Endothelial cell of umbilical vein (primary cell): ENCODE measurements around the gene SAPCD2. TPM values are rescaled to one million over a fixed set of nuclear protein-coding genes. Genes with fewer than 3 reads are reported as not detected.

ENCODE experiments used
- BruUV-seq: library from RNA; stranded (reverse); fragments of 400-500 nt; replicated peaks from 2 replicates; lab custom pipeline; 2021; lab: Mats Ljungman, UMichigan
- CTCF ChIA-PET: fragments of 300-600, 350-600 bp; sonication (Branson Sonifier 250); formaldehyde crosslinking; loops from one replicate; lab custom pipeline; 2021; ENCODE audit warnings: antibody characterized with exemption, inconsistent platforms; lab: Charles Lee
- POLR2A ChIA-PET: fragments of 300-600, 350-600 bp; sonication (Branson Sonifier 250); formaldehyde crosslinking; loops from one replicate; lab custom pipeline; 2021; ENCODE audit warnings: antibody characterized with exemption, inconsistent platforms; lab: Charles Lee
- DNase-seq: peaks from one replicate; pipeline ENCODE4 v3.0.0-alpha.2; 2011; ENCODE audit warnings: low read depth, low spot score
- FAIRE-seq: peaks from 2 replicates; lab custom pipeline; 2011; peaks lifted over from hg19 to GRCh38; lab: Jason Lieb, UNC
- H2AFZ ChIP-seq: 2 replicates; pipeline ENCODE4 v1.6.0; 2012; ENCODE audit warnings: low read depth, low read length, control low read depth, inconsistent platforms
- H3K27ac ChIP-seq: 2 replicates; pipeline ENCODE4 v1.5.1; 2011; ENCODE audit warnings: low read depth, mild to moderate bottlenecking, control low read depth, low read length, moderate library complexity; ENCODE audit not compliant: insufficient read depth
- H3K27me3 ChIP-seq, 2 experiments: 2 replicates each; pipeline versions ENCODE4 v1.6.0 to v1.6.1; 2011; ENCODE audit warnings: low read length in 2 of 2, mixed read lengths in 1 of 2; ENCODE audit not compliant: control insufficient read depth in 2 of 2, insufficient read depth in 2 of 2
- H3K36me3 ChIP-seq, 2 experiments: 2 replicates in 1 of 2; 3 replicates in 1 of 2; pipeline ENCODE4 v1.5.1; 2011; ENCODE audit warnings: low read length in 2 of 2, mild to moderate bottlenecking in 1 of 2, moderate library complexity in 1 of 2; ENCODE audit not compliant: control insufficient read depth in 2 of 2, insufficient read depth in 2 of 2; ENCODE audit errors: extremely low read depth in 1 of 2
- H3K4me1 ChIP-seq: 3 replicates; pipeline ENCODE4 v1.5.1; 2011; ENCODE audit warnings: mild to moderate bottlenecking, low read length; ENCODE audit not compliant: control insufficient read depth, insufficient read depth; ENCODE audit errors: extremely low read depth
- H3K4me2 ChIP-seq: 2 replicates; pipeline ENCODE4 v1.6.1; 2011; ENCODE audit warnings: low read length, control low read depth, mixed read lengths; ENCODE audit not compliant: insufficient read depth
- H3K4me3 ChIP-seq, 3 experiments: fragments of 200-600 bp in 1 of 3; sonication (generic), shearing (Covaris generic) in 1 of 3; replicated peaks in 1 of 3; 2 replicates each; pipeline ENCODE4 v1.5.1; 2011 to 2016; ENCODE audit warnings: control low read depth in 3 of 3, low read length in 3 of 3, mild to moderate bottlenecking in 2 of 3, inconsistent platforms in 1 of 3, low read depth in 1 of 3, moderate library complexity in 1 of 3; ENCODE audit not compliant: insufficient read depth in 1 of 3
- H3K79me2 ChIP-seq: 2 replicates; pipeline ENCODE4 v1.6.0; 2012; ENCODE audit warnings: low read length, inconsistent platforms; ENCODE audit not compliant: control insufficient read depth, insufficient read depth
- H3K9ac ChIP-seq: replicated peaks from 2 replicates; pipeline ENCODE3; 2011; ENCODE audit warnings: low read length, control low read depth; ENCODE audit not compliant: insufficient read depth; ENCODE audit errors: extremely low read depth
- H3K9me1 ChIP-seq: replicated peaks from 3 replicates; pipeline ENCODE4 v1.6.0; 2011; ENCODE audit warnings: mild to moderate bottlenecking, low read length; ENCODE audit not compliant: control insufficient read depth, insufficient read depth; ENCODE audit errors: extremely low read depth
- H3K9me3 ChIP-seq: replicated peaks from 2 replicates; pipeline ENCODE4 v1.5.1; 2012; ENCODE audit warnings: low read length, inconsistent platforms; ENCODE audit not compliant: control insufficient read depth, insufficient read depth
- H4K20me1 ChIP-seq: replicated peaks from 2 replicates; pipeline ENCODE3; 2011; ENCODE audit warnings: mild to moderate bottlenecking, low read length; ENCODE audit not compliant: control insufficient read depth, insufficient read depth; ENCODE audit errors: extremely low read depth
- EZH2 ChIP-seq: IDR thresholded peaks from 2 replicates; pipeline ENCODE4 v1.6.1; 2012; ENCODE audit warnings: borderline replicate concordance, low read depth, mild to moderate bottlenecking, moderate library complexity, low read length, inconsistent platforms; ENCODE audit not compliant: severe bottlenecking
- FOS ChIP-seq: IDR thresholded peaks from 2 replicates; pipeline ENCODE4 v1.6.1; 2011; ENCODE audit warnings: mild to moderate bottlenecking, low read length, moderate library complexity, borderline replicate concordance; ENCODE audit not compliant: insufficient read depth
- GATA2 ChIP-seq: IDR thresholded peaks from 2 replicates; pipeline ENCODE4 v1.7.0; 2011; ENCODE audit warnings: low read depth, mild to moderate bottlenecking, moderate library complexity, mixed read lengths, low read length; ENCODE audit not compliant: insufficient read length, insufficient read depth
- JUN ChIP-seq: IDR thresholded peaks from 2 replicates; pipeline ENCODE4 v1.6.1; 2011; ENCODE audit warnings: borderline replicate concordance, low read depth; ENCODE audit not compliant: insufficient read length, insufficient read depth
- MYC ChIP-seq: IDR thresholded peaks from one replicate; pipeline ENCODE4 v1.6.1; 2011; ENCODE audit warnings: mild to moderate bottlenecking, low read depth, low read length
- POLR2A ChIP-seq: IDR thresholded peaks from 2 replicates; pipeline ENCODE4 v1.6.1; 2012; ENCODE audit warnings: low read depth, mild to moderate bottlenecking, control low read depth, low read length
- POLR2AphosphoS5 ChIP-seq: IDR thresholded peaks from 2 replicates; pipeline ENCODE4 v1.6.1; 2012; ENCODE audit warnings: low read depth, mild to moderate bottlenecking, control low read depth, low read length, moderate library complexity; ENCODE audit not compliant: insufficient read depth
- dilution Hi-C: fragments of 300-500 bp; cut with MboI; formaldehyde crosslinking; loops from one replicate; pipeline ENCODE4 v1.15.0; 2019; ENCODE audit warnings: low sequenced_read_pairs; ENCODE audit not compliant: extremely low pct_ligation_motif_present
- intact Hi-C: fragments of 100-400 bp; cut with micrococcal nuclease; formaldehyde crosslinking; loops from one replicate; pipeline ENCODE4 v1.10.0; 2022
- polyA plus RNA-seq, 4 experiments: library from polyadenylated mRNA; depleted of rRNA in 3 of 4; stranded (reverse) in 3 of 4; unstranded in 1 of 4; fragments of >200 nt; gene quantifications; 2 replicates each; pipeline versions ENCODE4 v1.2.1 to v1.2.3, GENCODE V29; 2011 to 2012; ENCODE audit warnings: missing spikeins in 1 of 4
- total RNA-seq: library from RNA; stranded (reverse); gene quantifications from 2 replicates; pipeline ENCODE4 v1.2.3, GENCODE V29; 2021
- TF ChIP-seq, protein P1 (sequence below): IDR thresholded peaks from 2 replicates; pipeline ENCODE4 v1.6.1; 2011; ENCODE audit not compliant: insufficient read depth, insufficient read length
- TF ChIP-seq, protein P2 (sequence below), 2 donors: IDR thresholded peaks; 1 replicate in 1 of 2; 2 replicates in 1 of 2; pipeline ENCODE4 v1.5.1; 2011; ENCODE audit warnings: low read length in 2 of 2, mild to moderate bottlenecking in 2 of 2, moderate library complexity in 2 of 2, control low read depth in 1 of 2, inconsistent platforms in 1 of 2, low read depth in 1 of 2; ENCODE audit not compliant: insufficient read depth in 1 of 2; ENCODE audit errors: extremely low read depth in 1 of 2

SAPCD2 gene
- total and polyA plus RNA-seq, 2 donors (not counting 3 experiments of a cell fraction or from before 2014, with no cell fraction given): 11.5 to 27.8 TPM

DNA sequence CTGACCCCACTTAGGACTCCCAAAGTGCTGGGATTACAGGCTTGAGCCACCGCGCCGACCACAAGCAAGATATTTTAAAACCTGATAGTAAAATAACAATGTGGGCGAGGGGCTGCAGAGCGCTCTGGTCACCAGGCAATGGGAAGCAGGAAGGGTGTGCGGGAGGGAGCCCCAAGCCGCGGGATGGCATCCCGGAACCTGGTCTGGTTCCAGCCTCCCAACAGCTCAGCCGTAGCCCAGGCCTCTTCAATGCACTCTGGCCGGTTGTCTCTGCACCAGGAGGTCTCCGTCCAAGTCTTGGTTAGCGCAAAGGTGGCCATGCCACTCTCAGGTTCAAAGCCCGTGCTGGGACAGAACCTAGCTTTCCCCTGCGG lies 6.3 kb upstream of the SAPCD2 start:
- DNase-seq (no peak), FAIRE-seq (no peak)
- peaks cover 6% of the 10 kb centered on the region for H3K79me2 ChIP-seq
- no peaks in the 10 kb centered on the region for H3K9me1 ChIP-seq
- no TSS peak for BruUV-seq
- H3K4me2 ChIP-seq: peak overlapping the region; percentile 51
- peaks cover 5% of the 10 kb centered on the region for H3K4me1 ChIP-seq
- H2AFZ ChIP-seq: peak overlapping the region; percentile 82
- intact Hi-C loops: no loop called here
- TF ChIP-seq FOS (no peak), POLR2AphosphoS5 (no peak), GATA2 (no peak), JUN (no peak), EZH2 (no peak), MYC (no peak), POLR2A (no peak)
- TF ChIP-seq, protein P1, sequence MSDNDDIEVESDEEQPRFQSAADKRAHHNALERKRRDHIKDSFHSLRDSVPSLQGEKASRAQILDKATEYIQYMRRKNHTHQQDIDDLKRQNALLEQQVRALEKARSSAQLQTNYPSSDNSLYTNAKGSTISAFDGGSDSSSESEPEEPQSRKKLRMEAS: no peak
- TF ChIP-seq, protein P2, sequence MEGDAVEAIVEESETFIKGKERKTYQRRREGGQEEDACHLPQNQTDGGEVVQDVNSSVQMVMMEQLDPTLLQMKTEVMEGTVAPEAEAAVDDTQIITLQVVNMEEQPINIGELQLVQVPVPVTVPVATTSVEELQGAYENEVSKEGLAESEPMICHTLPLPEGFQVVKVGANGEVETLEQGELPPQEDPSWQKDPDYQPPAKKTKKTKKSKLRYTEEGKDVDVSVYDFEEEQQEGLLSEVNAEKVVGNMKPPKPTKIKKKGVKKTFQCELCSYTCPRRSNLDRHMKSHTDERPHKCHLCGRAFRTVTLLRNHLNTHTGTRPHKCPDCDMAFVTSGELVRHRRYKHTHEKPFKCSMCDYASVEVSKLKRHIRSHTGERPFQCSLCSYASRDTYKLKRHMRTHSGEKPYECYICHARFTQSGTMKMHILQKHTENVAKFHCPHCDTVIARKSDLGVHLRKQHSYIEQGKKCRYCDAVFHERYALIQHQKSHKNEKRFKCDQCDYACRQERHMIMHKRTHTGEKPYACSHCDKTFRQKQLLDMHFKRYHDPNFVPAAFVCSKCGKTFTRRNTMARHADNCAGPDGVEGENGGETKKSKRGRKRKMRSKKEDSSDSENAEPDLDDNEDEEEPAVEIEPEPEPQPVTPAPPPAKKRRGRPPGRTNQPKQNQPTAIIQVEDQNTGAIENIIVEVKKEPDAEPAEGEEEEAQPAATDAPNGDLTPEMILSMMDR (IDR thresholded peaks at IDR 0.05; ENCODE audit: extremely low read depth in 1 of 2, insufficient read depth in 1 of 2, low read depth in 1 of 2, low read length in 2 of 2): no peak
- no peaks in the 10 kb centered on the region for H3K27me3 ChIP-seq
- ChIA-PET POLR2A (interaction anchor here (0.5 to 0.8 kb wide), 2 partner anchors 10 to 77 kb away, joined by 3 to 4 read pairs; partner anchors contain the start of gene MAN1B1), CTCF (interaction anchor here (1.0 to 3.7 kb wide), 6 partner anchors 10 to 225 kb away, joined by 3 to 29 read pairs (median 10); partner anchors contain the start of genes MAN1B1, NPDC1 and NRARP)
- no peak overlapping the region for H3K27ac ChIP-seq
- no peaks in the 10 kb centered on the region for H4K20me1 ChIP-seq
- dilution Hi-C loops: no loop called here
- H3K9me3 ChIP-seq: no peaks in the 10 kb centered on the region
- no peak overlapping the region for H3K9ac ChIP-seq
- peaks cover 0 to 19% of the 10 kb centered on the region in 2 experiments for H3K36me3 ChIP-seq
- peak overlapping the region in 1 of 3 experiments; percentile 88 for H3K4me3 ChIP-seq
